K562 treated with DMSO at 1 percent for 4 hours (cell line): ENCODE data around the gene ATP2B3. TPM values are rescaled to one million over a fixed set of nuclear protein-coding genes. Genes with fewer than 3 reads are reported as not detected.

Experiments
- total RNA-seq: library from RNA; unstranded; fragments of 300-600 nt; gene quantifications from 2 replicates; pipeline ENCODE4 v1.2.3, GENCODE V29; 2022; ENCODE audit not compliant: insufficient read depth

ATP2B3 gene
- total RNA-seq: not detected in 2 replicates

DNA sequence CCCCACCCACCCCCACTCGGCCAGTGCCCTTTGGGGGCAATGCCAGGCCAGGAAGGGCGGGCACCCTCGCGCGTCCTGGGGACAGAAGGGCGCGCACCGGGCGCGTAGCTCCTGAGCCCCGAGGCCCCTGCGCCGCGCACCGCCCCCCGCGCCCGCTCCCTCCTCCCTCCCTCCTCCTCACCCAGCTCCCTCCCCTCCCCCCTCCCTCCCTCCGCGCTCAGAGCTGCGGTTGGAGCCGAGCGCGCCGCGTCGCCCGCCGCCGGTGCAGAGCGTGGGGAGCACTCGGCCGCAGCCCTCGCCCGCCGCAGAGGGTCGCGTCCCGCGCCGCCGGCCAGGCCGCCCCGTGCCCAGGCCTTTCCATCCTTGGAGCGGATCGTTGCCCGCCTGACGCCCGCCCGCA lies at the start of gene ATP2B3:
ATP2B3 (plus strand) TSS at position 220 of the 400 bp plus-strand sequence. CDS start 18,606 bp downstream, outside the sequence.

DNA sequence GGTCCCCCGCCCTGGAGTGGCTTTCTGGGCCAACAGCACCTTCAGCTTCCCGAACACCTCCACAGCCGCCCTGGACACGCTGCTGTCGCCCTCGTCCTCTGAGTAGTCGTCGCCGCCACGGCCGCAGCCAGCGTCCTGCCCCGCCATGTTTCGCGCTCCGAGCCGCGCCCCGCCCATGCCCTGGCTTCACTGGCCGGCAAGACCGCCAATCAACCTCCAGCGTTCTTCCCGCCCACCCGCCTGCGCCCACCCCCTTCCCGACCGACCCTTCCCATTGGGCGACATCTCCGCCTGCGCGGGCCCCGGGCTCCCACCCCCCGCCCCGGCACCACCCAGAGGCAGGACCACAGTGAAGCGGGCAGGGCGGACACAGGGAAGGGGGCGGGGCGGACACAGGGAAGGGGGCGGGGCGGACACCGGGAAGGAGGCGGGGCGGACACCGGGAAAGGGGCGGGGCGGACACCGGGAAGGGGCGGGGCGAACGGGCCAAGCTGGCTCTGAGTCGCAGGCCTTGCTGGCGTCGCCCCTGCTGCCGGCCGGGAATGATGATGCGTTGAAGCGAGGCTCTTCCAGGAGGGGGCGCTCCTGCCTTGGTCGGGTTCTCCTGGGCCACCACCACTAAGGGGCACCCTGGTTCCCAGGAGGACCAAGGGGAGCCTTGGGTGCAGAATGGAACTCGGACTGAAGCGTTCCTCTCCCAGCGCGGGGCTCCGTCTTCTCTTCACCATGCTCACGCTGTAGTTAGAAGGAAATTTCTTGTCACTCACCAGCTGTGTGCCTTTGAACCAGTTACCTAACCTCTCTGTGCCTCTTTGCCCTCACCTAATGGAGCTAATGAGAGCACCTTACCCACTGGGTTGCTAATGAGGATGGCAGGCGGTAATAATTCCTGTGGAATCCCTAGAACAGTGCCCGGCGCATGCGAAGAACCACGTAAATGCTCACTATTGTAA lies 46.8 kb upstream of the ATP2B3 start, which contains the start of gene HAUS7:
HAUS7 (minus strand) TSS at position 166 of the 953 bp plus-strand sequence; CDS start at position 147, 19 bp downstream.

DNA sequence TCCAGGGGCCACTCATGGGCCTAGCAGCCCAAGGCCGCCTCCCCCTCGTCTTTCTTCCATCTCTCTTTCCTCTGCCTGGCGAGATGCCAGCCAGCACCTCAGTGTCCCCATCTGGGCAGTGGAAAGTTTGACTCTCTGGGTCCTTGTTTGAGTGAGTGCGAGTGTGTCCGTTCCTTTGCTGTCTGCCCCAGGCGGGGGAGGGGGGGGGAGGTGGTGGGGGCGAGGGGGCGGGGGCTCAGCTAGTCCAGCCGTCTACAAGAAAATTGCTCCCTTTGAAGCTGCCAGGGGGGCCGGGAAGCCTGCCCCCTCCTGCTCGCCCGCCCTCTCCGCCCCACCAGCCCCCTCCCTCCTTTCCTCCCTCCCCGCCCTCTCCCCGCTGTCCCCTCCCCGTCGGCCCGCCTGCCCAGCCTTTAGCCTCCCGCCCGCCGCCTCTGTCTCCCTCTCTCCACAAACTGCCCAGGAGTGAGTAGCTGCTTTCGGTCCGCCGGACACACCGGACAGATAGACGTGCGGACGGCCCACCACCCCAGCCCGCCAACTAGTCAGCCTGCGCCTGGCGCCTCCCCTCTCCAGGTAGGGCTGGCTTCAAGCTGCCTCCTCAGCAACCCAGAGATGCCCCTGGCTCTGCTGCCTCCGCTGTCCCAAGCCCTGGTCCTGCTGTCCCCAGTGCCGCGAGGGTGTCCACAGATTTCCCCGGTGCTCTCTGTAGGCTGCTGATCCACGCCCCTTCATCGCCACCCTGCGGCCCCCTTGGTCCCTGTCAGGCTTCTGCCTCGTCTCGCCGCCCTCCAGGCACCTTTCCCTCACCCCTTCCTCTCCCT lies 22.7 kb upstream of the ATP2B3 start, which contains the start of gene BGN:
BGN (plus strand) TSS at position 440 of the 821 bp plus-strand sequence. CDS start 9,652 bp downstream, outside the sequence.

DNA sequence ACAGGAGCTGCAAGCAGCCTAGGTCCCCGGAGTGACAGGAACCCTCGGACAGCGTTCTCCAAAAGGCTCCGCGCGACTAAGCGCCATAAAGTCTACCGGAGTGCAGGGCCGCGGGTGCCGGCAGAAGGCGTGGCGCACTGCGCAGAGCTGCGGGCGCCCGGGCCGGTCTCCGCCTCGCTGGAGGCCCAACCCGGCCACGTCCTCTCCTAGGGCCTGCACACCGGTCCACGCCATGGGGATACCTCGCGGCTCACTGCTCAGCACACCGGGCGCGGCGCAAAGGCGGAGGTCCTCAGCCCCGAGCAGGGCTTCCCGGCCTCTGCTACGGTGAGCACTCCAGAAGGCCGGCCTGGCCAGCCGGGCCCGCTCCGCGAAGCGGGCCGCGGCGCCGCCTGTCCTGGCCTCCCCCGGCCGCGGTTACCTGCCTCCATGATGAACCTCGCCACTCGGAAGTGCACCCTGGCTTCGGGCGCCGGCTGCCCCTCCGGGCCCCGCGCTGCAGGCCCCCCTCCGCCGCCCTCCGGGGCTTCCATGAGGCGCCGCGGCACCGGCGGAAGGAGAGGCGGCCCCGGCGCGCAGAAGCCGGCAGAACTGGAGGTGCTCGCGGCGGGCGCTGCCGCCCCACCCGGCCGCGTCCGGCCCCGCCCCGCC lies 81.2 kb downstream of the ATP2B3 start, which contains the start of gene CCNQ:
CCNQ (minus strand) TSS at position 599 of the 651 bp plus-strand sequence; CDS start at position 533, 66 bp downstream.

Other genes starting within 250 kb of the ATP2B3 start
- gene PNMA6F, start 195.9 kb upstream of the ATP2B3 start, total RNA-seq: not detected in 2 replicates
- 14.5 and 18.3 TPM in 2 replicates for gene ZNF275, start 183.5 kb upstream of the ATP2B3 start, total RNA-seq
- gene PNMA6E, start 116.3 kb upstream of the ATP2B3 start, total RNA-seq: not detected in 2 replicates
- 2.2 and 3.5 TPM in 2 replicates for gene ZFP92, start 106.2 kb upstream of the ATP2B3 start, total RNA-seq
- 2.1 and 3.2 TPM in 2 replicates for gene TREX2, start 71.6 kb upstream of the ATP2B3 start, total RNA-seq
- 33.3 and 52.1 TPM in 2 replicates for gene HAUS7, start 47.1 kb upstream of the ATP2B3 start, total RNA-seq
- gene BGN, start 22.7 kb upstream of the ATP2B3 start, total RNA-seq: not detected in 2 replicates
- gene CCNQ, start 81.5 kb downstream of the ATP2B3 start, total RNA-seq: 38.9 and 42.8 TPM in 2 replicates
- 2.4 and 4.0 TPM in 2 replicates for gene DUSP9, start 129.6 kb downstream of the ATP2B3 start, total RNA-seq
- gene PNCK, start 156.2 kb downstream of the ATP2B3 start, total RNA-seq: 1.6 and 2.5 TPM in 2 replicates
- gene SLC6A8, start 170.3 kb downstream of the ATP2B3 start, total RNA-seq: 27.8 and 36.7 TPM in 2 replicates
- 199 and 219 TPM in 2 replicates for gene BCAP31, start 206.7 kb downstream of the ATP2B3 start, total RNA-seq
- gene ABCD1, start 207.2 kb downstream of the ATP2B3 start, total RNA-seq: 21.7 and 26.7 TPM in 2 replicates
- gene PLXNB3, start 246.6 kb downstream of the ATP2B3 start, total RNA-seq: 0.46 and 1.1 TPM in 2 replicates